Neural progenitor cell (in vitro differentiated cells): ENCODE measurements around the gene IQCN. TPM values are rescaled to one million over a fixed set of nuclear protein-coding genes. Genes with fewer than 3 reads are reported as not detected.

ENCODE experiments used
- DNase-seq: peaks from one replicate; pipeline ENCODE4 v3.0.0-alpha.2; 2016; ENCODE audit warnings: low spot score
- H2AFZ ChIP-seq: fragments of 200-600 bp; sonication (generic); replicated peaks from 2 replicates; pipeline ENCODE4 v1.6.1; 2016; ENCODE audit warnings: antibody characterized with exemption
- H3F3A ChIP-seq: fragments of 200-600 bp; sonication (generic); 2 replicates; pipeline ENCODE4 v1.6.1; 2016; ENCODE audit warnings: antibody characterized with exemption, low read depth
- H3K27ac ChIP-seq: fragments of 200-600 bp; sonication (generic); 2 replicates; pipeline ENCODE4 v1.5.1; 2016; ENCODE audit warnings: mild to moderate bottlenecking
- H3K27me3 ChIP-seq: fragments of 200-600 bp; sonication (generic); 2 replicates; pipeline ENCODE4 v1.6.1; 2016; ENCODE audit warnings: mild to moderate bottlenecking, moderate library complexity
- H3K36me3 ChIP-seq: fragments of 200-600 bp; sonication (generic); 2 replicates; pipeline ENCODE4 v1.5.1; 2016
- H3K4me1 ChIP-seq: fragments of 200-600 bp; sonication (generic); 2 replicates; pipeline ENCODE4 v1.6.1; 2016; ENCODE audit warnings: mixed run types
- H3K4me2 ChIP-seq: fragments of 200-600 bp; sonication (generic); 2 replicates; pipeline ENCODE4 v1.6.1; 2016
- H3K4me3 ChIP-seq: fragments of 200-600 bp; sonication (generic); 2 replicates; pipeline ENCODE4 v1.5.1; 2016
- H3K79me2 ChIP-seq: fragments of 200-600 bp; sonication (generic); 2 replicates; pipeline ENCODE4 v1.6.1; 2016; ENCODE audit warnings: low read depth
- H3K9ac ChIP-seq: fragments of 200-600 bp; sonication (generic); 2 replicates; pipeline ENCODE4 v1.6.1; 2016
- H3K9me3 ChIP-seq: fragments of 200-600 bp; sonication (generic); 2 replicates; pipeline ENCODE4 v1.5.1; 2016; ENCODE audit warnings: low read depth
- H4K20me1 ChIP-seq: fragments of 200-600 bp; sonication (generic); 2 replicates; pipeline ENCODE4 v1.6.1; 2016; ENCODE audit warnings: low read depth
- H3K27ac Mint-ChIP-seq: 3 replicates; pipeline ENCODE4 v1.8.0; 2021; ENCODE audit warnings: mixed read lengths
- H3K27me3 Mint-ChIP-seq: 2 replicates; pipeline ENCODE4 v1.8.0; 2022; ENCODE audit warnings: low read depth, mild to moderate bottlenecking, inconsistent platforms, moderate library complexity, mixed read lengths; ENCODE audit not compliant: insufficient read depth
- H3K36me3 Mint-ChIP-seq: 3 replicates; pipeline ENCODE4 v1.8.0; 2021; ENCODE audit warnings: mixed read lengths
- H3K4me1 Mint-ChIP-seq: 3 replicates; pipeline ENCODE4 v1.8.0; 2021; ENCODE audit warnings: mixed read lengths
- H3K4me3 Mint-ChIP-seq: 3 replicates; pipeline ENCODE4 v1.8.0; 2021; ENCODE audit warnings: mild to moderate bottlenecking, moderate library complexity, mixed read lengths
- H3K9me3 Mint-ChIP-seq: 3 replicates; pipeline ENCODE4 v1.8.0; 2020; ENCODE audit warnings: mixed read lengths
- EZH2 ChIP-seq: fragments of 200-600 bp; sonication (generic); IDR thresholded peaks from 2 replicates; pipeline ENCODE4 v1.6.1; 2017; ENCODE audit warnings: antibody characterized with exemption, mild to moderate bottlenecking, moderate library complexity
- EZH2phosphoT487 ChIP-seq: fragments of 200-600 bp; sonication (generic); IDR thresholded peaks from 2 replicates; pipeline ENCODE4 v1.6.1; 2017; ENCODE audit warnings: antibody characterized with exemption
- total RNA-seq: library from RNA; depleted of rRNA; stranded (reverse); fragments of >200 nt; gene quantifications from 2 replicates; pipeline ENCODE4 v1.2.3, GENCODE V29; 2015; ENCODE audit warnings: low replicate concordance
- TF ChIP-seq, protein P1 (sequence below): fragments of 200-600 bp; sonication (generic); IDR thresholded peaks from 2 replicates; pipeline ENCODE4 v1.5.1; 2017; ENCODE audit warnings: antibody characterized with exemption, mild to moderate bottlenecking

Gene IQCN
- total RNA-seq, 1 donor from 2014 or later: 0.11 TPM

DNA sequence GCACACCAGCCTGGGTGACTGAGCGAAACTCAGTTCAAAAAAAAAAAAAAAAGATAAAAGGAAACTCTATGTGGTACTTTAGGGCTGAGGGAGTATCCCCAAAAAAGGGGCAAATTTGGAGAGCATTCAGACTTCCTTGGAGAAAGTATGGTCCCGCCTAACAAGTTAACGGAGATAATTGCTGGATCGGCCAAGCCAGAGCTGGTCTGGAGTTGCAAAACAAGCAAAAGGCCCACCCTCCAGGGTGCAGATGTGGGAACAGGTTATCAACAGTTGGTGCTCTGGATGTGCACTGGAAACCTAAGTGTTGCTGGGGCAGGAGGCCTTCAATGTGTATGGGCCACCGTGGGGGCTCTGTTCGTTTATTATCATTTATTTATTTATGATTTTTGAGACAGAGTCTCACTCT, 2.8 kb downstream of the IQCN start:
- TF ChIP-seq EZH2 (no peak), EZH2phosphoT487 (no peak)
- TF ChIP-seq, protein P1, sequence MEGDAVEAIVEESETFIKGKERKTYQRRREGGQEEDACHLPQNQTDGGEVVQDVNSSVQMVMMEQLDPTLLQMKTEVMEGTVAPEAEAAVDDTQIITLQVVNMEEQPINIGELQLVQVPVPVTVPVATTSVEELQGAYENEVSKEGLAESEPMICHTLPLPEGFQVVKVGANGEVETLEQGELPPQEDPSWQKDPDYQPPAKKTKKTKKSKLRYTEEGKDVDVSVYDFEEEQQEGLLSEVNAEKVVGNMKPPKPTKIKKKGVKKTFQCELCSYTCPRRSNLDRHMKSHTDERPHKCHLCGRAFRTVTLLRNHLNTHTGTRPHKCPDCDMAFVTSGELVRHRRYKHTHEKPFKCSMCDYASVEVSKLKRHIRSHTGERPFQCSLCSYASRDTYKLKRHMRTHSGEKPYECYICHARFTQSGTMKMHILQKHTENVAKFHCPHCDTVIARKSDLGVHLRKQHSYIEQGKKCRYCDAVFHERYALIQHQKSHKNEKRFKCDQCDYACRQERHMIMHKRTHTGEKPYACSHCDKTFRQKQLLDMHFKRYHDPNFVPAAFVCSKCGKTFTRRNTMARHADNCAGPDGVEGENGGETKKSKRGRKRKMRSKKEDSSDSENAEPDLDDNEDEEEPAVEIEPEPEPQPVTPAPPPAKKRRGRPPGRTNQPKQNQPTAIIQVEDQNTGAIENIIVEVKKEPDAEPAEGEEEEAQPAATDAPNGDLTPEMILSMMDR: no peak
- no peaks in the 10 kb centered on the region for H3K9me3 Mint-ChIP-seq
- H4K20me1 ChIP-seq: peaks cover 45% of the 10 kb centered on the region
- no peak overlapping the region for H3K27ac ChIP-seq
- H3K4me3 ChIP-seq: no peak overlapping the region
- H3K36me3 ChIP-seq: no peaks in the 10 kb centered on the region
- H2AFZ ChIP-seq: no peak overlapping the region
- no peaks in the 10 kb centered on the region for H3K9me3 ChIP-seq
- DNase-seq: no peak
- H3K4me3 Mint-ChIP-seq: no peak overlapping the region
- H3K4me1 Mint-ChIP-seq: peaks cover 6% of the 10 kb centered on the region
- H3K36me3 Mint-ChIP-seq: peaks cover 7% of the 10 kb centered on the region
- H3K27me3 Mint-ChIP-seq: peaks cover 1% of the 10 kb centered on the region
- no peaks in the 10 kb centered on the region for H3K4me1 ChIP-seq
- no peak overlapping the region for H3K4me2 ChIP-seq
- H3F3A ChIP-seq: peaks cover 4% of the 10 kb centered on the region
- H3K9ac ChIP-seq: no peak overlapping the region
- peaks cover 9% of the 10 kb centered on the region for H3K79me2 ChIP-seq
- no peak overlapping the region for H3K27ac Mint-ChIP-seq
- H3K27me3 ChIP-seq: no peaks in the 10 kb centered on the region

DNA sequence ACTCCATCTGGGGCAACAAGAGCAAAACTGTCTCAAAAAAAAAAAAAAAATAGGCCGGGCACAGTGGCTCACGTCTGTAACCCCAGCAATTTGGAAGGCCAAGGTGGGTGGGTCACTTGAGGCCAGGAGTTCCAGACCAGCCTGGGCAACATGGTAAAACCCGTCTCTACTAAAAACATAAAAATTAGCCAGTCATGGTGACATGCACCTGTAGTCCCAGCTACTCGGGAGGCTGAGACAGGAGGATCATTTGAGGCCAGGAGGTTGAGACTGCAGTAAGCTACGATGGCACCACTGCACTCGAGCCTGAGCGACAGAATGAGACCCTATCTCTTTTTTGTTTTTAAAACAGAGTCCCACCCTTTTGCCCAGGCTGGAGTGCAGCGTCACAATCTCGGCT, 3.9 kb downstream of the IQCN start:
- DNase-seq: no peak
- H3K9me3 ChIP-seq: no peaks in the 10 kb centered on the region
- H3F3A ChIP-seq: peaks cover 4% of the 10 kb centered on the region
- Mint-ChIP-seq H3K9me3 (no peaks in the 10 kb centered on the region), H3K36me3 (peaks cover 14% of the 10 kb centered on the region), H3K4me3 (no peak overlapping the region), H3K4me1 (peaks cover 3% of the 10 kb centered on the region), H3K27ac (no peak overlapping the region), H3K27me3 (no peaks in the 10 kb centered on the region)
- H3K27ac ChIP-seq: no peak overlapping the region
- no peaks in the 10 kb centered on the region for H3K4me1 ChIP-seq
- H3K36me3 ChIP-seq: no peaks in the 10 kb centered on the region
- no peak overlapping the region for H3K9ac ChIP-seq
- H3K4me2 ChIP-seq: no peak overlapping the region
- no peak overlapping the region for H3K4me3 ChIP-seq
- H4K20me1 ChIP-seq: peaks cover 34% of the 10 kb centered on the region
- no peak overlapping the region for H2AFZ ChIP-seq
- no peak for TF ChIP-seq EZH2phosphoT487
- TF ChIP-seq, protein P1: no peak
- H3K79me2 ChIP-seq: peaks cover 2% of the 10 kb centered on the region
- H3K27me3 ChIP-seq: no peaks in the 10 kb centered on the region

DNA sequence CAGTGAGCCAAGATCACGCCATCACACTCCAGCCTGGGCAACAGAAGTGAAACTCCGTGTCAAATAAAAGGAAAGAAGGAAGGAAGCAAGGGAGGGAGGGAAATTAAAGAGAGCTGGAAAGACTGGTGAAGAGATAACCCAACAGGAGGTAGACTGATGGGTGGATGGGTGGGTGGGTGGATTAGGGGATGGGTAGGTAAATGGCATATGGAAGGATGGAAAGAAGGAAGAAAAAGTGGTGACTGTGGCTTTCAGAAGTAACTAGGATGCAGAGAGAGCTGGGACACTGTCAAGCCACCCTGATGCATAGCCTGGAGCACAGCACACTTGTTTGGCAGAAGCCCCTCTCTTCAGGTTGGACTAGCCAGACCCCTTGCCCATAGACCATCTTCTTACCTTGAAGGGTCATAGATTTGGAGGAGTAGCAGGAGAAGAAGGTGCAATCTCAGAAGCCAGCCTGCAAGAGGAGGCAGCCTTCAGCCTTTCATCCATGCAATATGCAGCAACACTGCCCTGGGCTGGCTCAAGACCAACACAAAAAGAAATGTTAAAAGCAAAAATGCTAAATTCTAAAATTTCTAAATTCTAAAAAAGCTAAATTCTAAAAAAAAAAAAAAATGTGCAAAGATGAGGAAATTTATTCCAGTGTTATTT, 5.1 kb downstream of the IQCN start:
- Histone ChIP-seq H3K4me1 (no peaks in the 10 kb centered on the region), H3K79me2 (no peaks in the 10 kb centered on the region), H3K4me2 (no peak overlapping the region), H3K27me3 (no peaks in the 10 kb centered on the region), H4K20me1 (peaks cover 23% of the 10 kb centered on the region), H3F3A (peaks cover 4% of the 10 kb centered on the region), H3K9me3 (no peaks in the 10 kb centered on the region), H2AFZ (no peak overlapping the region), H3K4me3 (no peak overlapping the region), H3K27ac (no peak overlapping the region), H3K36me3 (no peaks in the 10 kb centered on the region), H3K9ac (no peak overlapping the region)
- H3K27ac Mint-ChIP-seq: no peak overlapping the region
- TF ChIP-seq, protein P1: no peak
- TF ChIP-seq EZH2 (no peak), EZH2phosphoT487 (no peak)
- H3K36me3 Mint-ChIP-seq: peaks cover 14% of the 10 kb centered on the region
- H3K9me3 Mint-ChIP-seq: no peaks in the 10 kb centered on the region
- no peaks in the 10 kb centered on the region for H3K4me1 Mint-ChIP-seq
- H3K27me3 Mint-ChIP-seq: no peaks in the 10 kb centered on the region
- no peak for DNase-seq
- H3K4me3 Mint-ChIP-seq: no peak overlapping the region
